IMR-90 (cell line): Measurements from ENCODE around the gene TBC1D4. TPM values are rescaled to one million over a fixed set of nuclear protein-coding genes. Genes with fewer than 3 reads are reported as not detected.

ENCODE experiments used
- ATAC-seq: fragments of 200-7000 bp; cut with Tn5 transposase; 2 replicates; pipeline ENCODE4 v1.9.1; 2020; ENCODE audit warnings: low read depth, mild to moderate bottlenecking, moderate library complexity
- BruUV-seq: library from RNA; stranded (reverse); fragments of 400-500 nt; replicated peaks from 2 replicates; lab custom pipeline; 2021; lab: Mats Ljungman, UMichigan
- CTCF ChIA-PET: fragments of 300-600 bp; formaldehyde crosslinking; extraction: SDS; loops from one replicate; lab custom pipeline; 2021; ENCODE audit warnings: antibody characterized with exemption; lab: Yijun Ruan, JAX
- POLR2A ChIA-PET: fragments of 300-600 bp; sonication (Branson Sonifier 250); formaldehyde crosslinking; loops from one replicate; lab custom pipeline; 2022; ENCODE audit warnings: antibody characterized with exemption; ENCODE audit not compliant: unreplicated experiment; lab: Charles Lee
- DNase-seq: peaks from one replicate; pipeline ENCODE4 v3.0.0; 2013
- H2AFZ ChIP-seq: replicated peaks from 2 replicates; pipeline ENCODE3; 2013; ENCODE audit warnings: low read length, mild to moderate bottlenecking; ENCODE audit not compliant: poor library complexity
- H2AK5ac ChIP-seq: 2 replicates; pipeline ENCODE4 v1.6.1; 2013; ENCODE audit warnings: low read depth, low read length, inconsistent platforms
- H2AK9ac ChIP-seq: replicated peaks from 2 replicates; pipeline ENCODE3; 2013; ENCODE audit warnings: mild to moderate bottlenecking, low read depth, low read length, moderate library complexity; ENCODE audit not compliant: poor library complexity
- H2BK120ac ChIP-seq: 2 replicates; pipeline ENCODE4 v1.6.1; 2013; ENCODE audit warnings: low read depth, low read length, inconsistent platforms
- H2BK15ac ChIP-seq: 3 replicates; pipeline ENCODE4 v1.6.1; 2013; ENCODE audit warnings: low read depth, low read length, inconsistent platforms
- H2BK20ac ChIP-seq: 2 replicates; pipeline ENCODE4 v1.6.1; 2013; ENCODE audit warnings: low read depth, mild to moderate bottlenecking, inconsistent platforms, low read length, moderate library complexity
- H2BK5ac ChIP-seq: 2 replicates; pipeline ENCODE4 v1.6.1; 2013; ENCODE audit warnings: mild to moderate bottlenecking, low read depth, low read length, inconsistent platforms; ENCODE audit not compliant: poor library complexity, severe bottlenecking
- H3K14ac ChIP-seq: replicated peaks from 2 replicates; pipeline ENCODE4 v1.6.1; 2013; ENCODE audit warnings: low read depth, low read length, inconsistent platforms
- H3K18ac ChIP-seq: 2 replicates; pipeline ENCODE4 v1.6.1; 2013; ENCODE audit warnings: low read depth, low read length, control low read depth
- H3K23ac ChIP-seq: 2 replicates; pipeline ENCODE4 v1.6.1; 2013; ENCODE audit warnings: low read depth, low read length, inconsistent platforms
- H3K27ac ChIP-seq: 2 replicates; pipeline ENCODE4 v1.5.1; 2013; ENCODE audit warnings: mild to moderate bottlenecking, control low read depth, low read length; ENCODE audit not compliant: insufficient read depth
- H3K27me3 ChIP-seq: 2 replicates; pipeline ENCODE4 v1.6.1; 2013; ENCODE audit warnings: low read length; ENCODE audit not compliant: control insufficient read depth, insufficient read depth
- H3K36me3 ChIP-seq: 2 replicates; pipeline ENCODE4 v1.6.1; 2013; ENCODE audit warnings: low read length, mixed read lengths; ENCODE audit not compliant: control insufficient read depth, insufficient read depth
- H3K4ac ChIP-seq: 2 replicates; pipeline ENCODE4 v1.6.1; 2013; ENCODE audit warnings: low read depth, low read length, inconsistent platforms
- H3K4me1 ChIP-seq: 2 replicates; pipeline ENCODE4 v1.6.1; 2013; ENCODE audit warnings: low read length, mixed read lengths; ENCODE audit not compliant: control insufficient read depth, insufficient read depth
- H3K4me2 ChIP-seq: 2 replicates; pipeline ENCODE4 v1.6.1; 2013; ENCODE audit warnings: low read depth, mild to moderate bottlenecking, control low read depth, low read length, moderate library complexity
- H3K4me3 ChIP-seq: 2 replicates; pipeline ENCODE4 v1.5.1; 2013; ENCODE audit warnings: low read depth, mild to moderate bottlenecking, control low read depth, low read length, moderate library complexity; ENCODE audit not compliant: insufficient read depth
- H3K56ac ChIP-seq: 2 replicates; pipeline ENCODE4 v1.6.1; 2013; ENCODE audit warnings: low read length, inconsistent platforms; ENCODE audit not compliant: insufficient read depth; ENCODE audit errors: extremely low read depth
- H3K79me1 ChIP-seq, 2 experiments: 2 replicates each; pipeline ENCODE4 v1.6.1; 2013; ENCODE audit warnings: low read length in 2 of 2, inconsistent platforms in 1 of 2, low read depth in 1 of 2
- H3K9ac ChIP-seq: 2 replicates; pipeline ENCODE4 v1.6.1; 2013; ENCODE audit warnings: low read depth, low read length, control low read depth
- H3K9me1 ChIP-seq: 2 replicates; pipeline ENCODE4 v1.6.1; 2013; ENCODE audit warnings: low read length, inconsistent platforms; ENCODE audit not compliant: insufficient read depth
- H3K9me3 ChIP-seq: 2 replicates; pipeline ENCODE4 v1.6.1; 2013; ENCODE audit warnings: low read length; ENCODE audit not compliant: control insufficient read depth, insufficient read depth
- H4K20me1 ChIP-seq: 2 replicates; pipeline ENCODE4 v1.6.1; 2013; ENCODE audit warnings: low read length, inconsistent platforms; ENCODE audit not compliant: insufficient read depth
- H4K5ac ChIP-seq: 2 replicates; pipeline ENCODE4 v1.6.1; 2013; ENCODE audit warnings: mild to moderate bottlenecking, low read depth, low read length, control low read depth
- H4K8ac ChIP-seq, 2 experiments: 2 replicates each; pipeline ENCODE4 v1.6.1; 2013; ENCODE audit warnings: low read depth in 2 of 2, low read length in 2 of 2, control low read depth in 1 of 2, inconsistent platforms in 1 of 2
- H4K91ac ChIP-seq: 2 replicates; pipeline ENCODE4 v1.6.1; 2013; ENCODE audit warnings: low read depth, low read length, inconsistent platforms; ENCODE audit not compliant: insufficient read depth
- CEBPB ChIP-seq: IDR thresholded peaks from 2 replicates; pipeline ENCODE4 v1.6.1; 2012; ENCODE audit warnings: low read depth, low read length, improper control_type of control experiment
- FOS ChIP-seq: fragments of 150-350 bp; IDR thresholded peaks from 2 replicates; pipeline ENCODE4 v1.6.1; 2016; ENCODE audit warnings: low read depth, low read length
- MAFK ChIP-seq: IDR thresholded peaks from 2 replicates; pipeline ENCODE4 v1.6.1; 2012; ENCODE audit warnings: low read depth, low read length, improper control_type of control experiment
- MXI1 ChIP-seq: IDR thresholded peaks from 2 replicates; pipeline ENCODE4 v1.6.1; 2012; ENCODE audit warnings: low read depth, mild to moderate bottlenecking, low read length, moderate library complexity, borderline replicate concordance
- NFE2L2 ChIP-seq: fragments of 150-350 bp; IDR thresholded peaks from 2 replicates; pipeline ENCODE4 v1.6.1; 2016; ENCODE audit warnings: low read depth, mild to moderate bottlenecking, low read length
- POLR2A ChIP-seq: IDR thresholded peaks from 2 replicates; pipeline ENCODE4 v1.6.1; 2012; ENCODE audit warnings: mild to moderate bottlenecking, low read depth, low read length
- WGBS, 2 experiments: methylation state at CpG; one replicate each; pipeline versions ENCODE4 v1.1.5 to v1.1.7; 2013; ENCODE audit warnings: missing lambda C conversion rate in 2 of 2; ENCODE audit not compliant: insufficient read length in 1 of 2; ENCODE audit errors: extremely low coverage in 2 of 2; 5-methylcytosine and 5-hydroxymethylcytosine counted together
- dilution Hi-C: fragments of 300-500 bp; cut with HindIII; formaldehyde crosslinking; loops from one replicate; pipeline ENCODE4 v1.14.3; 2018; ENCODE audit warnings: low sequenced_read_pairs; ENCODE audit not compliant: unreplicated experiment
- in situ Hi-C: fragments of 300-500 bp; cut with MboI; formaldehyde crosslinking; loops from 3 replicates; pipeline ENCODE4 v1.14.3; 2019; ENCODE audit warnings: low sequenced_read_pairs, inconsistent platforms, mixed read lengths
- intact Hi-C: fragments of 100-400 bp; cut with micrococcal nuclease; formaldehyde crosslinking; loops from 2 replicates; pipeline ENCODE4 v1.10.0; 2022
- polyA plus RNA-seq, 3 experiments: library from polyadenylated mRNA; depleted of rRNA; stranded (reverse); fragments of >200 nt; gene quantifications; 2 replicates each; pipeline ENCODE4 v1.2.3, GENCODE V29; 2012; ENCODE audit warnings: low replicate concordance in 1 of 3
- total RNA-seq: library from RNA; depleted of rRNA; stranded (reverse); fragments of >200 nt; gene quantifications from 2 replicates; pipeline ENCODE4 v1.2.3, GENCODE V29; 2012

TBC1D4 gene
- total and polyA plus RNA-seq, 2 of the 4 experiments (the other 2 are of a cell fraction): 7.5 to 22.8 TPM

DNA sequence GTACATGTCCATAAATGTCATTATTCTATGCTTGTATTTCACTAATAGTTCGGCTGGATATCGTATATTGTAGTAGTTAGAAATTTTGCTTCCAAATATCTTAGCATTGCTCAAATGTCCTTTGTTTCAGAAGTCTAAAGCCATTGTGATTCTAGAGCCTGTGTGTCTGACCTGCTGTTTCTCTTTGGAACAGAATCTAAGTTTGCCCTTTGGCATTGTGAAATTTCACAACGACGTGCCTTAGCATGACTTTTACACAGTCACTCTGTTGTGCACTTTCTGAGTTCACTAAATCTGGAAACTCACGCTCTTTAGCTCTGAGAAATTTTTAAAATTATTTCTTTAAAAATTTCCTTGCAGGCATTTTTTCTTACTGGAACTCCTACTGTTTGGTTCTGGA lies 152.2 kb downstream of the TBC1D4 start:
- Histone ChIP-seq H3K4me2 (no peak overlapping the region), H3K9ac (no peak overlapping the region), H3K4me1 (peaks cover 4% of the 10 kb centered on the region), H4K91ac (no peak overlapping the region), H3K27me3 (no peaks in the 10 kb centered on the region), H2BK120ac (no peak overlapping the region), H3K14ac (no peak overlapping the region), H3K4me3 (no peak overlapping the region), H4K5ac (no peak overlapping the region), H2BK20ac (no peak overlapping the region), H4K8ac (no peak overlapping the region), H3K18ac (no peak overlapping the region), H3K79me1 (peaks cover 0 to 5% of the 10 kb centered on the region in 2 experiments; a peak in 1 of 4 replicates), H4K20me1 (no peaks in the 10 kb centered on the region), H2AFZ (no peak overlapping the region), H3K9me3 (no peaks in the 10 kb centered on the region), H2AK9ac (no peak overlapping the region), H3K36me3 (no peaks in the 10 kb centered on the region), H3K4ac (no peak overlapping the region), H3K9me1 (peaks cover 9% of the 10 kb centered on the region; the same call in 1 of the 2 replicates), H2BK5ac (no peak overlapping the region), H3K56ac (no peak overlapping the region), H2AK5ac (no peak overlapping the region), H3K27ac (no peak overlapping the region), H2BK15ac (no peak overlapping the region), H3K23ac (no peak overlapping the region)
- ChIA-PET CTCF (interaction anchor here (1.1 kb wide), 1 partner anchor 12 kb away, joined by 3 read pairs; no protein-coding TSS in a partner anchor), POLR2A (no interaction called here)
- intact Hi-C loops (no loop called here), dilution Hi-C loops (no loop called here), in situ Hi-C loops (no loop called here)
- DNase-seq: no peak
- WGBS, 2 experiments: no CpG with 5 or more reads among the region's 5 CpGs
- TF ChIP-seq POLR2A: no peak
- TF ChIP-seq FOS: no peak
- TF ChIP-seq CEBPB: peak; percentile 21; the same call in 1 of the 2 replicates
- no peak for TF ChIP-seq MAFK
- no peak for TF ChIP-seq NFE2L2
- TF ChIP-seq MXI1: no peak
- BruUV-seq: no TSS peak
- no peak for ATAC-seq
